ENCODE measurements around the gene KCNMA1.

The KCNMA1 gene

GRCh38 chr10:76997631-76998030 is 640.0 kb downstream of the KCNMA1 start:
- H2BK15ac ChIP-seq (ENCODE audit: low read length), result no peak overlapping the region
- no peak overlapping the region for H3K14ac ChIP-seq (ENCODE audit: low read length)
- H3K27me3 ChIP-seq (ENCODE audit: control insufficient read depth in 3 of 3, insufficient read depth in 3 of 3, low read depth in 1 of 3, low read length in 3 of 3), result no peaks in the 10 kb centered on the region
- H3K4me1 ChIP-seq (ENCODE audit: control insufficient read depth in 2 of 2, insufficient read depth in 1 of 2, low read depth in 1 of 2, low read length in 2 of 2), result peaks cover 0 to 4% of the 10 kb centered on the region in 2 donors
- no peak overlapping the region for H3K23ac ChIP-seq (ENCODE audit: low read depth, low read length, poor library complexity)
- no peaks in the 10 kb centered on the region for H3K9me3 ChIP-seq (replicated peaks in 1 of 2; ENCODE audit: control insufficient read depth in 2 of 2, insufficient read depth in 1 of 2, low read depth in 1 of 2, low read length in 2 of 2)
- H3K79me1 ChIP-seq (ENCODE audit: low read depth, low read length), result no peaks in the 10 kb centered on the region
- no peak overlapping the region for H2BK12ac ChIP-seq (ENCODE audit: low read length)
- H3K4ac ChIP-seq (ENCODE audit: low read length), result no peak overlapping the region
- H3K9ac ChIP-seq (ENCODE audit: low read depth, low read length, poor library complexity), result no peak overlapping the region
- no peaks in the 10 kb centered on the region for H3K36me3 ChIP-seq (replicated peaks in 1 of 2; ENCODE audit: control insufficient read depth in 2 of 2, insufficient read depth in 2 of 2, low read length in 2 of 2)
- H4K91ac ChIP-seq (ENCODE audit: low read depth, low read length, poor library complexity), result no peak overlapping the region
- H3K27ac ChIP-seq (replicated peaks; ENCODE audit: low read length), result no peak overlapping the region
- no peak overlapping the region for H2BK5ac ChIP-seq (ENCODE audit: low read length)
- H4K8ac ChIP-seq (ENCODE audit: low read depth, low read length), result no peak overlapping the region
- no CpG with 5 or more reads among the region's 3 CpGs for WGBS, 2 donors (ENCODE audit: extremely low coverage in 2 of 2, insufficient read length in 2 of 2, insufficient replicate concordance in 1 of 2)
- no peak overlapping the region for H2AFZ ChIP-seq (ENCODE audit: low read length)
- no peak overlapping the region for H2BK120ac ChIP-seq (ENCODE audit: low read depth, low read length)
- H2AK5ac ChIP-seq (ENCODE audit: low read depth, low read length), result no peak overlapping the region
- no peak overlapping the region for H3K4me3 ChIP-seq (ENCODE audit: low read length in 2 of 2)
- no peak overlapping the region for H3K4me2 ChIP-seq (ENCODE audit: insufficient read depth, low read length, poor library complexity, severe bottlenecking)
- no peak overlapping the region for H3K18ac ChIP-seq (ENCODE audit: low read length)
- no peak for DNase-seq (ENCODE audit: low spot score)

GRCh38 chr10:76995023-76995422 is 642.6 kb downstream of the KCNMA1 start:
- Histone ChIP-seq H3K18ac (ENCODE audit: low read length) (peak overlapping the region; percentile 15), H3K27me3 (ENCODE audit: control insufficient read depth in 3 of 3, insufficient read depth in 3 of 3, low read depth in 1 of 3, low read length in 3 of 3) (no peaks in the 10 kb centered on the region), H4K8ac (ENCODE audit: low read depth, low read length) (no peak overlapping the region)

GRCh38 chr10:76993213-76993612 is 644.4 kb downstream of the KCNMA1 start:
- Histone ChIP-seq H4K91ac (ENCODE audit: low read depth, low read length, poor library complexity) (no peak overlapping the region), H2AFZ (ENCODE audit: low read length) (no peak overlapping the region), H3K27me3 (ENCODE audit: control insufficient read depth in 3 of 3, insufficient read depth in 3 of 3, low read depth in 1 of 3, low read length in 3 of 3) (no peaks in the 10 kb centered on the region), H3K79me1 (ENCODE audit: low read depth, low read length) (no peaks in the 10 kb centered on the region), H4K8ac (ENCODE audit: low read depth, low read length) (no peak overlapping the region), H2BK120ac (ENCODE audit: low read depth, low read length) (no peak overlapping the region), H3K9ac (ENCODE audit: low read depth, low read length, poor library complexity) (no peak overlapping the region), H3K9me3 (replicated peaks in 1 of 2; ENCODE audit: control insufficient read depth in 2 of 2, insufficient read depth in 1 of 2, low read depth in 1 of 2, low read length in 2 of 2) (no peaks in the 10 kb centered on the region), H3K23ac (ENCODE audit: low read depth, low read length, poor library complexity) (no peak overlapping the region), H3K4me3 (ENCODE audit: low read length in 2 of 2) (no peak overlapping the region), H3K4me1 (ENCODE audit: control insufficient read depth in 2 of 2, insufficient read depth in 1 of 2, low read depth in 1 of 2, low read length in 2 of 2) (peaks cover 0 to 7% of the 10 kb centered on the region in 2 donors), H2BK5ac (ENCODE audit: low read length) (no peak overlapping the region), H3K27ac (replicated peaks; ENCODE audit: low read length) (no peak overlapping the region), H2BK12ac (ENCODE audit: low read length) (no peak overlapping the region), H3K4me2 (ENCODE audit: insufficient read depth, low read length, poor library complexity, severe bottlenecking) (no peak overlapping the region), H3K4ac (ENCODE audit: low read length) (no peak overlapping the region), H3K18ac (ENCODE audit: low read length) (no peak overlapping the region), H2BK15ac (ENCODE audit: low read length) (no peak overlapping the region), H3K36me3 (replicated peaks in 1 of 2; ENCODE audit: control insufficient read depth in 2 of 2, insufficient read depth in 2 of 2, low read length in 2 of 2) (no peaks in the 10 kb centered on the region), H2AK5ac (ENCODE audit: low read depth, low read length) (no peak overlapping the region), H3K14ac (ENCODE audit: low read length) (no peak overlapping the region)
- WGBS, 2 donors (ENCODE audit: extremely low coverage in 2 of 2, insufficient read length in 2 of 2, insufficient replicate concordance in 1 of 2), result no CpG with 5 or more reads among the region's 2 CpGs
- no peak for DNase-seq (ENCODE audit: low spot score)

More at GRCh38 chr10:76995023-76995422, 642.6 kb downstream of the KCNMA1 start:
- H4K91ac ChIP-seq (ENCODE audit: low read depth, low read length, poor library complexity), result no peak overlapping the region
- no peak overlapping the region for H3K27ac ChIP-seq (replicated peaks; ENCODE audit: low read length)
- no peak overlapping the region for H3K4me2 ChIP-seq (ENCODE audit: insufficient read depth, low read length, poor library complexity, severe bottlenecking)
- no peaks in the 10 kb centered on the region for H3K79me1 ChIP-seq (ENCODE audit: low read depth, low read length)
- no CpG with 5 or more reads among the region's 11 CpGs for WGBS, 2 donors (ENCODE audit: extremely low coverage in 2 of 2, insufficient read length in 2 of 2, insufficient replicate concordance in 1 of 2)
- H2BK120ac ChIP-seq (ENCODE audit: low read depth, low read length), result no peak overlapping the region
- no peak overlapping the region for H2BK15ac ChIP-seq (ENCODE audit: low read length)
- H3K14ac ChIP-seq (ENCODE audit: low read length), result no peak overlapping the region
- H3K23ac ChIP-seq (ENCODE audit: low read depth, low read length, poor library complexity), result no peak overlapping the region
- no peak overlapping the region for H3K9ac ChIP-seq (ENCODE audit: low read depth, low read length, poor library complexity)
- H2AFZ ChIP-seq (ENCODE audit: low read length), result no peak overlapping the region
- H3K4me1 ChIP-seq (ENCODE audit: control insufficient read depth in 2 of 2, insufficient read depth in 1 of 2, low read depth in 1 of 2, low read length in 2 of 2), result peaks cover 0 to 7% of the 10 kb centered on the region in 2 donors
- no peak overlapping the region for H2AK5ac ChIP-seq (ENCODE audit: low read depth, low read length)
- H3K4me3 ChIP-seq (ENCODE audit: low read length in 2 of 2), result no peak overlapping the region
- H2BK5ac ChIP-seq (ENCODE audit: low read length), result no peak overlapping the region
- H3K9me3 ChIP-seq (replicated peaks in 1 of 2; ENCODE audit: control insufficient read depth in 2 of 2, insufficient read depth in 1 of 2, low read depth in 1 of 2, low read length in 2 of 2), result no peaks in the 10 kb centered on the region
- no peaks in the 10 kb centered on the region for H3K36me3 ChIP-seq (replicated peaks in 1 of 2; ENCODE audit: control insufficient read depth in 2 of 2, insufficient read depth in 2 of 2, low read length in 2 of 2)
- no peak for DNase-seq (ENCODE audit: low spot score)
- H3K4ac ChIP-seq (ENCODE audit: low read length), result no peak overlapping the region
- no peak overlapping the region for H2BK12ac ChIP-seq (ENCODE audit: low read length)

DNA sequence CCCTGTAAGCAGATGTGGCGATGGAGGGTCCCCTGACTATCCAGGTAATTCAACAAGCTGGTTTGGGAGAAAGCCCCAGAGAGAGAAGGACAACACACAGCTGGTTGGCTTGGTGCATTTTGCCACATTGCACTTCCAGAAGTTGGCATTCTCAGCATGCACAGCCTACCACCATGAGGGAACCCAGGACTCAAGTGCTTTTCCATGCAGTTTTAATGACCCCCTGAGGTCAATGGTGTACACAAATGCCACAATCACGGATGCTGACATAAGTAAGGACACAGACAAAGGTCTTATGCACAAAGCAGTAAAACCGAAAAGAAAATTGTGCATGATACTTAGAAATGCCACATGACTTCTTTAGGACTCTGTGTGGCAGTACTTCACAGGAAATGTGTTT is 645.1 kb downstream of the KCNMA1 start:
- H3K36me3 ChIP-seq (replicated peaks in 1 of 2; ENCODE audit: control insufficient read depth in 2 of 2, insufficient read depth in 2 of 2, low read length in 2 of 2), result no peaks in the 10 kb centered on the region
- no peak overlapping the region for H3K4me3 ChIP-seq (ENCODE audit: low read length in 2 of 2)
- H4K8ac ChIP-seq (ENCODE audit: low read depth, low read length), result no peak overlapping the region
- no peak overlapping the region for H3K4me2 ChIP-seq (ENCODE audit: insufficient read depth, low read length, poor library complexity, severe bottlenecking)
- H3K14ac ChIP-seq (ENCODE audit: low read length), result no peak overlapping the region
- no peaks in the 10 kb centered on the region for H3K9me3 ChIP-seq (replicated peaks in 1 of 2; ENCODE audit: control insufficient read depth in 2 of 2, insufficient read depth in 1 of 2, low read depth in 1 of 2, low read length in 2 of 2)
- H3K18ac ChIP-seq (ENCODE audit: low read length), result no peak overlapping the region
- H2BK5ac ChIP-seq (ENCODE audit: low read length), result no peak overlapping the region
- H2BK12ac ChIP-seq (ENCODE audit: low read length), result no peak overlapping the region
- H3K4ac ChIP-seq (ENCODE audit: low read length), result no peak overlapping the region
- H4K91ac ChIP-seq (ENCODE audit: low read depth, low read length, poor library complexity), result no peak overlapping the region
- no peak overlapping the region for H3K9ac ChIP-seq (ENCODE audit: low read depth, low read length, poor library complexity)
- no peak for DNase-seq (ENCODE audit: low spot score)
- no peak overlapping the region for H3K27ac ChIP-seq (replicated peaks; ENCODE audit: low read length)
- no peak overlapping the region for H2BK120ac ChIP-seq (ENCODE audit: low read depth, low read length)
- no CpG with 5 or more reads among the region's 3 CpGs for WGBS, 2 donors (ENCODE audit: extremely low coverage in 2 of 2, insufficient read length in 2 of 2, insufficient replicate concordance in 1 of 2)
- no peak overlapping the region for H3K23ac ChIP-seq (ENCODE audit: low read depth, low read length, poor library complexity)
- no peak overlapping the region for H2AK5ac ChIP-seq (ENCODE audit: low read depth, low read length)
- peaks cover 0 to 7% of the 10 kb centered on the region in 2 donors for H3K4me1 ChIP-seq (ENCODE audit: control insufficient read depth in 2 of 2, insufficient read depth in 1 of 2, low read depth in 1 of 2, low read length in 2 of 2)
- H3K79me1 ChIP-seq (ENCODE audit: low read depth, low read length), result no peaks in the 10 kb centered on the region
- no peak overlapping the region for H2AFZ ChIP-seq (ENCODE audit: low read length)
- no peak overlapping the region for H2BK15ac ChIP-seq (ENCODE audit: low read length)
- H3K27me3 ChIP-seq (ENCODE audit: control insufficient read depth in 3 of 3, insufficient read depth in 3 of 3, low read depth in 1 of 3, low read length in 3 of 3), result no peaks in the 10 kb centered on the region

All from neuronal stem cell (in vitro differentiated cells).